Caco-2 (cell line): ENCODE data around the gene GRK5. TPM values are rescaled to one million over a fixed set of nuclear protein-coding genes. Genes with fewer than 3 reads are reported as not detected.
A peak's percentile ranks its signal among the peaks of the same experiment; 100 is the strongest.

ENCODE experiments used
- BruUV-seq: library from RNA; stranded (reverse); fragments of 400-500 nt; replicated peaks from 2 replicates; lab custom pipeline; 2021; lab: Mats Ljungman, UMichigan
- CTCF ChIA-PET: fragments of 300-600 bp; sonication (Branson Sonifier 250); formaldehyde crosslinking; loops from one replicate; lab custom pipeline; 2022; ENCODE audit warnings: antibody characterized with exemption; lab: Charles Lee
- POLR2A ChIA-PET: fragments of 300-600 bp; sonication (Branson Sonifier 250); formaldehyde crosslinking; loops from one replicate; lab custom pipeline; 2022; ENCODE audit warnings: antibody characterized with exemption; lab: Charles Lee
- DNase-seq, 2 experiments: peaks; one replicate each; pipeline versions ENCODE4 v3.0.0 to v3.0.0-alpha.2; 2020 to 2022
- H3K27me3 ChIP-seq: replicated peaks from 2 replicates; pipeline ENCODE4 v1.6.0; 2011; ENCODE audit warnings: low read length; ENCODE audit not compliant: control insufficient read depth, insufficient read depth
- H3K36me3 ChIP-seq: 2 replicates; pipeline ENCODE4 v1.5.1; 2011; ENCODE audit warnings: low read length; ENCODE audit not compliant: control insufficient read depth, insufficient read depth
- H3K4me1 ChIP-seq: fragments of 250-450 bp; sonication (Bioruptor Pico); 2 replicates; pipeline ENCODE4 v1.5.1; 2020; ENCODE audit warnings: mild to moderate bottlenecking
- H3K4me3 ChIP-seq: 2 replicates; pipeline ENCODE4 v1.5.1; 2011; ENCODE audit warnings: low read depth, mild to moderate bottlenecking, control low read depth, low read length
- H3K9me3 ChIP-seq: fragments of 250-450 bp; sonication (Bioruptor Pico); 2 replicates; pipeline ENCODE4 v1.5.1; 2020; ENCODE audit warnings: mild to moderate bottlenecking, moderate library complexity
- H3K27ac Mint-ChIP-seq: one replicate; pipeline ENCODE4 v1.8.0; 2022; ENCODE audit warnings: mixed read lengths; ENCODE audit not compliant: unreplicated experiment
- H3K27me3 Mint-ChIP-seq: one replicate; pipeline ENCODE4 v1.8.0; 2022; ENCODE audit warnings: mixed read lengths; ENCODE audit not compliant: insufficient read depth, unreplicated experiment
- H3K36me3 Mint-ChIP-seq: one replicate; pipeline ENCODE4 v1.8.0; 2022; ENCODE audit warnings: mild to moderate bottlenecking, mixed read lengths; ENCODE audit not compliant: insufficient read depth, unreplicated experiment
- H3K4me1 Mint-ChIP-seq: one replicate; pipeline ENCODE4 v1.8.0; 2022; ENCODE audit warnings: low read depth, mixed read lengths; ENCODE audit not compliant: unreplicated experiment
- H3K4me3 Mint-ChIP-seq: one replicate; pipeline ENCODE4 v1.8.0; 2022; ENCODE audit warnings: mild to moderate bottlenecking, moderate library complexity, mixed read lengths; ENCODE audit not compliant: unreplicated experiment
- H3K9me3 Mint-ChIP-seq: one replicate; pipeline ENCODE4 v1.8.0; 2022; ENCODE audit warnings: mixed read lengths; ENCODE audit not compliant: unreplicated experiment
- intact Hi-C: fragments of 100-400 bp; cut with micrococcal nuclease; formaldehyde crosslinking; loops from one replicate; pipeline ENCODE4 v1.10.0; 2022; ENCODE audit not compliant: unreplicated experiment
- total RNA-seq: library from RNA; stranded (reverse); gene quantifications from 2 replicates; pipeline ENCODE4 v1.2.3, GENCODE V29; 2022
- TF ChIP-seq, protein P1 (sequence below), 2 experiments: fragments of 200-600 bp in 1 of 2; IDR thresholded peaks; 1 replicate in 1 of 2; 2 replicates in 1 of 2; pipeline versions ENCODE4 v1.5.1 to v1.8.0; 2011 to 2022; ENCODE audit warnings: antibody characterized with exemption in 1 of 2, control low read depth in 1 of 2, inconsistent platforms in 1 of 2, low read depth in 1 of 2, low read length in 1 of 2, mild to moderate bottlenecking in 1 of 2, moderate library complexity in 1 of 2; ENCODE audit not compliant: insufficient read depth in 1 of 2, severe bottlenecking in 1 of 2, unreplicated experiment in 1 of 2

The GRK5 gene
- total RNA-seq, 1 experiment from 2014 or later: 7.7 TPM

DNA sequence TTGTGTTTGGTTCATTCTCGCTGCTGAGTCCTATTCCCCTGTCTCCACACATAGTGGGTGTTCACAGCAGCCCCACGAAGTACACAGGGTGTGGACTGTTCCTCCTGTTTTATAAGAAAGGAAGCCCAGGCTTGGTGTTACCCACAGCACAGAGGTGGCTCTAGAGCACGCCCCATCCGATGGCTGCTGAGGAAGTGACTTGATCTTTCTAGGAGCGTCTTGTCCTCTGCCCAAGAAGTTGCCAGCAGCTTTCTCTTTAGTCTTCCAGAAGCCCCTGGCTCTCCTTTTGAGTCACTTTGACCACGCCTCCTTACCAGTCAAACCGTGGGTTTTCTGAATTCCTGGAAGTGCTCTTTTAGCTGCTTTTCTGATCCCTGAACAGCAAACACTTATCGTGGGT is 94.0 kb downstream of the GRK5 start:
- no peak overlapping the region for H3K4me3 ChIP-seq
- ChIA-PET POLR2A (interaction anchor here (0.9 kb wide), 1 partner anchor 94 kb away, joined by 4 read pairs; the partner anchor contains the start of gene GRK5), CTCF (interaction anchor here (0.8 kb wide), 1 partner anchor 122 kb away, joined by 3 read pairs; no protein-coding TSS in a partner anchor)
- Mint-ChIP-seq H3K9me3 (peaks cover 10% of the 10 kb centered on the region), H3K4me1 (peaks cover 10% of the 10 kb centered on the region), H3K36me3 (no peaks in the 10 kb centered on the region), H3K4me3 (no peak overlapping the region), H3K27ac (no peak overlapping the region), H3K27me3 (no peaks in the 10 kb centered on the region)
- no peak for DNase-seq
- no TSS peak for BruUV-seq
- H3K9me3 ChIP-seq: no peaks in the 10 kb centered on the region
- TF ChIP-seq, protein P1, sequence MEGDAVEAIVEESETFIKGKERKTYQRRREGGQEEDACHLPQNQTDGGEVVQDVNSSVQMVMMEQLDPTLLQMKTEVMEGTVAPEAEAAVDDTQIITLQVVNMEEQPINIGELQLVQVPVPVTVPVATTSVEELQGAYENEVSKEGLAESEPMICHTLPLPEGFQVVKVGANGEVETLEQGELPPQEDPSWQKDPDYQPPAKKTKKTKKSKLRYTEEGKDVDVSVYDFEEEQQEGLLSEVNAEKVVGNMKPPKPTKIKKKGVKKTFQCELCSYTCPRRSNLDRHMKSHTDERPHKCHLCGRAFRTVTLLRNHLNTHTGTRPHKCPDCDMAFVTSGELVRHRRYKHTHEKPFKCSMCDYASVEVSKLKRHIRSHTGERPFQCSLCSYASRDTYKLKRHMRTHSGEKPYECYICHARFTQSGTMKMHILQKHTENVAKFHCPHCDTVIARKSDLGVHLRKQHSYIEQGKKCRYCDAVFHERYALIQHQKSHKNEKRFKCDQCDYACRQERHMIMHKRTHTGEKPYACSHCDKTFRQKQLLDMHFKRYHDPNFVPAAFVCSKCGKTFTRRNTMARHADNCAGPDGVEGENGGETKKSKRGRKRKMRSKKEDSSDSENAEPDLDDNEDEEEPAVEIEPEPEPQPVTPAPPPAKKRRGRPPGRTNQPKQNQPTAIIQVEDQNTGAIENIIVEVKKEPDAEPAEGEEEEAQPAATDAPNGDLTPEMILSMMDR (IDR thresholded peaks at IDR 0.05; ENCODE audit: insufficient read depth in 1 of 2, low read depth in 1 of 2, low read length in 1 of 2, severe bottlenecking in 1 of 2, unreplicated experiment in 1 of 2): no peak
- H3K36me3 ChIP-seq: no peaks in the 10 kb centered on the region
- peaks cover 26% of the 10 kb centered on the region for H3K4me1 ChIP-seq
- H3K27me3 ChIP-seq: no peaks in the 10 kb centered on the region
- intact Hi-C loops: no loop called here

GRCh38 chr10:119302172-119302571 is 94.8 kb downstream of the GRK5 start:
- H3K27me3 ChIP-seq: no peaks in the 10 kb centered on the region
- H3K9me3 Mint-ChIP-seq: peaks cover 9% of the 10 kb centered on the region
- TF ChIP-seq, protein P1 (IDR thresholded peaks at IDR 0.05; ENCODE audit: insufficient read depth in 1 of 2, low read depth in 1 of 2, low read length in 1 of 2, severe bottlenecking in 1 of 2, unreplicated experiment in 1 of 2): no peak
- no peaks in the 10 kb centered on the region for H3K27me3 Mint-ChIP-seq
- peaks cover 26% of the 10 kb centered on the region for H3K4me1 ChIP-seq
- H3K36me3 Mint-ChIP-seq: no peaks in the 10 kb centered on the region
- no peak overlapping the region for H3K4me3 Mint-ChIP-seq
- peaks cover 10% of the 10 kb centered on the region for H3K4me1 Mint-ChIP-seq
- intact Hi-C loops: no loop called here
- DNase-seq: no peak
- POLR2A ChIA-PET: interaction anchor here (0.5 to 0.9 kb wide), 2 partner anchors 95 to 241 kb away, joined by 4 to 5 read pairs; partner anchors contain the start of gene GRK5
- no peak overlapping the region for H3K27ac Mint-ChIP-seq
- no TSS peak for BruUV-seq
- H3K9me3 ChIP-seq: no peaks in the 10 kb centered on the region
- no peaks in the 10 kb centered on the region for H3K36me3 ChIP-seq
- H3K4me3 ChIP-seq: no peak overlapping the region
- CTCF ChIA-PET: interaction anchor here (0.8 to 1.1 kb wide), 3 partner anchors 11 to 121 kb away, joined by 3 to 6 read pairs (median 3); partner anchors contain the start of gene GRK5

DNA sequence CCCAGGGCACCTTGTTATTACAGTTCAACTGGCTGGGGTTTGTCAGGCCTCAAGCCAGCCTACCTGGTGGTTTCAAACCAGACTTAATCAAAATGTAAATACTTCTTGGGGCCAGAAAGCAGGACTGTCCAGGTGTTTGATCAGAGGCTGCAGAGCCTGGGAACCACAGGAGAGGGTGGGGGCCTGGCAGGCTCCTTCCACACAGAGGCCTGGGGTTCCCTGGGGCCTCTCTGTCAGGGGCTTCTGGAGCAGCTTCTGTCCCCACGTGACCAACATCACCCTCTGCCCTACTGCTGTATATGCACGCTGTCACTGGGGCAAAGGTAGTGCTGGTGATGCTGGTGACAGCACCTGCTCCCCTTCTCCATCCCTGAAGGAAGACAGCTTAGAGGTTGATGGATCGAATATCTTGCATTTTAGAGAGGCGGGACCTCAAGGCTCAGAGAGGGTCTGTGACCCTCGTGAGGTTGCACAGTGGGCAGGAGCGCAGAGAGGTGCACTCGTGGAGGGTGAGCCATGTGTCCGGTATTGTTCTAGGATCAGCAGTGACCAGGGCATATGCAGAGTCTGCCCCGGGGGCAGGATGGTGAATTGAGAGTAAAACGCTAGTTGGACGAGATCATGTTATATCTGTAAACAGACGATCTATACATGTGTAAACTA is 95.4 kb downstream of the GRK5 start:
- Mint-ChIP-seq H3K4me1 (peaks cover 10% of the 10 kb centered on the region), H3K9me3 (peaks cover 4% of the 10 kb centered on the region), H3K4me3 (no peak overlapping the region), H3K27me3 (no peaks in the 10 kb centered on the region), H3K36me3 (no peaks in the 10 kb centered on the region), H3K27ac (peak overlapping the region; percentile 12)
- ChIA-PET POLR2A (interaction anchor here (0.5 to 0.9 kb wide), 2 partner anchors 96 to 240 kb away, joined by 4 to 5 read pairs; partner anchors contain the start of gene GRK5), CTCF (interaction anchor here (0.7 to 1.1 kb wide), 3 partner anchors 12 to 96 kb away, joined by 3 to 6 read pairs (median 5); partner anchors contain the start of gene GRK5)
- peak; percentile 42 to 77 for DNase-seq
- BruUV-seq: no TSS peak
- TF ChIP-seq, protein P1 (IDR thresholded peaks at IDR 0.05; ENCODE audit: insufficient read depth in 1 of 2, low read depth in 1 of 2, low read length in 1 of 2, severe bottlenecking in 1 of 2, unreplicated experiment in 1 of 2): no peak
- intact Hi-C loops: no loop called here
- no peaks in the 10 kb centered on the region for H3K36me3 ChIP-seq
- no peaks in the 10 kb centered on the region for H3K27me3 ChIP-seq
- H3K9me3 ChIP-seq: no peaks in the 10 kb centered on the region
- no peak overlapping the region for H3K4me3 ChIP-seq
- peaks cover 26% of the 10 kb centered on the region for H3K4me1 ChIP-seq
